Measurements from ENCODE around the gene PKIG.

Gene PKIG

DNA sequence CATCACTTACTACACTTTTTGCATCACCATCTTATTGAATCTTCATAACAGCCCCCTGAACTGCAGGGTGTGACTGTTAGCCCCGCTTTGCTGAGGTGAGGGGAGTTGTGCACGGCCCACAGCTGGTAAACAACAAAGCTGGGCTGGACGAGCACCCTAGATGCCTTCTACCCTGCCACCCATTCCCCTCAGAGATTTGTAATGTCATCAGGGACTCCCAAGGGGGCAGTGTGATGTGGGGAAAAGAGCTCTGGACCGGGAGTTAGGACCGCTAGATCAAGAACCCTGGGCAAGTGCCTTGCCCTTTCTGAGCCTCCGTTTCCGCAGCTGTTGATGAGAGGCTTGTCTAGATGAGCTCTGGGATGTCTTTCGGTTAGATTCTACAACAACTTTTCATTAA is 20.9 kb downstream of the PKIG start:
- no peak overlapping the region for H2BK120ac ChIP-seq (ENCODE audit: low read depth, low read length)
- peaks cover 1 to 11% of the 10 kb centered on the region in 2 donors for H3K4me1 ChIP-seq (ENCODE audit: control insufficient read depth in 2 of 2, insufficient read depth in 1 of 2, low read depth in 1 of 2, low read length in 2 of 2)
- DNase-seq (ENCODE audit: low spot score), result no peak
- no peak overlapping the region for H4K91ac ChIP-seq (ENCODE audit: low read depth, low read length, poor library complexity)
- peaks cover 2% of the 10 kb centered on the region in 2 donors for H3K9me3 ChIP-seq (replicated peaks in 1 of 2; ENCODE audit: control insufficient read depth in 2 of 2, insufficient read depth in 1 of 2, low read depth in 1 of 2, low read length in 2 of 2)
- no peak overlapping the region for H3K4me3 ChIP-seq (ENCODE audit: low read length in 2 of 2)
- no peaks in the 10 kb centered on the region for H3K36me3 ChIP-seq (replicated peaks in 1 of 2; ENCODE audit: control insufficient read depth in 2 of 2, insufficient read depth in 2 of 2, low read length in 2 of 2)
- H3K79me1 ChIP-seq (ENCODE audit: low read depth, low read length), result no peaks in the 10 kb centered on the region
- H3K9ac ChIP-seq (ENCODE audit: low read depth, low read length, poor library complexity), result no peak overlapping the region
- WGBS, 2 donors (ENCODE audit: extremely low coverage in 2 of 2, insufficient read length in 2 of 2, insufficient replicate concordance in 1 of 2), result no CpG with 5 or more reads among the region's 8 CpGs
- H2AK5ac ChIP-seq (ENCODE audit: low read depth, low read length), result no peak overlapping the region
- H2BK5ac ChIP-seq (ENCODE audit: low read length), result no peak overlapping the region
- no peak overlapping the region for H3K14ac ChIP-seq (ENCODE audit: low read length)
- no peak overlapping the region for H3K23ac ChIP-seq (ENCODE audit: low read depth, low read length, poor library complexity)
- no peak overlapping the region for H2BK12ac ChIP-seq (ENCODE audit: low read length)
- no peaks in the 10 kb centered on the region for H3K27me3 ChIP-seq (ENCODE audit: control insufficient read depth in 3 of 3, insufficient read depth in 3 of 3, low read depth in 1 of 3, low read length in 3 of 3)
- H3K4ac ChIP-seq (ENCODE audit: low read length), result no peak overlapping the region
- H4K8ac ChIP-seq (ENCODE audit: low read depth, low read length), result no peak overlapping the region
- H2BK15ac ChIP-seq (ENCODE audit: low read length), result no peak overlapping the region
- H3K4me2 ChIP-seq (ENCODE audit: insufficient read depth, low read length, poor library complexity, severe bottlenecking), result no peak overlapping the region
- H3K18ac ChIP-seq (ENCODE audit: low read length), result no peak overlapping the region
- H2AFZ ChIP-seq (ENCODE audit: low read length), result no peak overlapping the region
- no peak overlapping the region for H3K27ac ChIP-seq (replicated peaks; ENCODE audit: low read length)

DNA sequence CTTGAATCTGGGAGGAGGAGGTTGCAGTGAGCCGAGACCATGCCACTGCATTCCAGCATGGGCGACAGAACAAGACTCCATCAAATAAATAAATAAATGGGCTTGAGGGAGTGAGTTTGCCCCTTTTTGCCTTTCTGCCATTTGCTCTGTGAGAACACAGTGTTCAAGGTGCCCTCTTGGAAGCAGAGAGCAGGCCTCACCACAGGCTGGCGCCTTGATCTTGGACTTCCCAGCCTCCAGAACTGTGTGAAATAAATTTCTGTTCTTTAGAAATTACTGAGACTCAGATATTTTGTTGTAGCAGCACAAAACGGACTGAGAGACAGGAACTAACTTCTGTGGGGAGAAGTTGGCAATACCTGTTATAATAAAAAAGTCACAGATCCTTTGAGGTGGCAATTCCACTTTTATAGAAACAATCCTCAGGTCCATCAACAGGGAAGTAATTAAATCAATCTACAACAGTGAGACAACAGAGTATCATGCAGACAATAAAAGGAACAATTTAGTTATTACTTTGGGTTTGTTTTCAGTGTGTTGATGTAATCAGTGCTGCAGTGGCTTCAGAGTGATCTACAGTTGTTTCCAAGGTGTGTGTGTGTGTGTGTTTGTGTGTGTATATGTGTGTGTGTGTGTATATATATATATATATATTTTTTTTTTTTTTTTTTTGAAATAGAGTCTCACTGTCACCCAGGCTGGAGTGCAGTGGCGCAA is 24.5 kb downstream of the PKIG start:
- Histone ChIP-seq H3K79me1 (ENCODE audit: low read depth, low read length) (no peaks in the 10 kb centered on the region), H3K9me3 (replicated peaks in 1 of 2; ENCODE audit: control insufficient read depth in 2 of 2, insufficient read depth in 1 of 2, low read depth in 1 of 2, low read length in 2 of 2) (peaks cover 2% of the 10 kb centered on the region in 2 donors), H3K4me1 (ENCODE audit: control insufficient read depth in 2 of 2, insufficient read depth in 1 of 2, low read depth in 1 of 2, low read length in 2 of 2) (peaks cover 2 to 13% of the 10 kb centered on the region in 2 donors), H3K4me3 (ENCODE audit: low read length in 2 of 2) (no peak overlapping the region), H2BK12ac (ENCODE audit: low read length) (no peak overlapping the region), H4K8ac (ENCODE audit: low read depth, low read length) (no peak overlapping the region), H3K18ac (ENCODE audit: low read length) (no peak overlapping the region), H4K91ac (ENCODE audit: low read depth, low read length, poor library complexity) (no peak overlapping the region), H2BK120ac (ENCODE audit: low read depth, low read length) (no peak overlapping the region), H2BK15ac (ENCODE audit: low read length) (no peak overlapping the region), H3K4ac (ENCODE audit: low read length) (no peak overlapping the region), H2AFZ (ENCODE audit: low read length) (no peak overlapping the region), H2BK5ac (ENCODE audit: low read length) (no peak overlapping the region), H3K27me3 (ENCODE audit: control insufficient read depth in 3 of 3, insufficient read depth in 3 of 3, low read depth in 1 of 3, low read length in 3 of 3) (no peaks in the 10 kb centered on the region), H2AK5ac (ENCODE audit: low read depth, low read length) (no peak overlapping the region), H3K23ac (ENCODE audit: low read depth, low read length, poor library complexity) (no peak overlapping the region), H3K36me3 (replicated peaks in 1 of 2; ENCODE audit: control insufficient read depth in 2 of 2, insufficient read depth in 2 of 2, low read length in 2 of 2) (no peaks in the 10 kb centered on the region), H3K4me2 (ENCODE audit: insufficient read depth, low read length, poor library complexity, severe bottlenecking) (no peak overlapping the region), H3K14ac (ENCODE audit: low read length) (no peak overlapping the region), H3K9ac (ENCODE audit: low read depth, low read length, poor library complexity) (no peak overlapping the region), H3K27ac (replicated peaks; ENCODE audit: low read length) (no peak overlapping the region)
- WGBS, 2 donors (ENCODE audit: extremely low coverage in 2 of 2, insufficient read length in 2 of 2, insufficient replicate concordance in 1 of 2), result no CpG with 5 or more reads among the region's 5 CpGs
- DNase-seq (ENCODE audit: low spot score), result no peak

DNA sequence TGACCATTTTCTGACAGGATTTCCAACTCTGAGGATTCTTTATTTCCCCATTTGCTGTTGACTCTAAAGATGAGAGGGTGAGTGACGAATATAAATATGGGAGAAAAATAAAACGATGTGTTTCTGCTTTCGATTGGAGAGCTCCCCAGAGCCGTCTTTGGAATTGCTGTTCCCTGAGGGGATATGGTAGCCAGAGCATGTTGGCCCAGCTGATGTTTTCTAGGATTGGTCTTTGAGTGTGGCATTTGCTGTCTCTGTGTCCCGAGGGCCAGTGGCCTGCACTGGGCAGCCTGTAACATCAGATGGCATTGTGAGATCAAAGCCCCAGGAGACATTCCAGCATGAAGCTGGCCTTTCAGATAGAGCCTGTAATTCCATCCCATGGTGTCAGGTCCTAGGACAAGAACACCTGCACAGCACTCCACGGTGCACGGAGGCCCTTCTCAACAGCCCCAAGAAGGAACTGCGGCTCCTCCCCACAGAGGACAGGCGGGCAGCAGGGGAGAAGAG is 26.7 kb downstream of the PKIG start:
- Histone ChIP-seq H2BK5ac (ENCODE audit: low read length) (no peak overlapping the region), H3K4me3 (ENCODE audit: low read length in 2 of 2) (no peak overlapping the region), H3K14ac (ENCODE audit: low read length) (no peak overlapping the region), H3K4ac (ENCODE audit: low read length) (no peak overlapping the region), H4K8ac (ENCODE audit: low read depth, low read length) (no peak overlapping the region), H3K9me3 (replicated peaks in 1 of 2; ENCODE audit: control insufficient read depth in 2 of 2, insufficient read depth in 1 of 2, low read depth in 1 of 2, low read length in 2 of 2) (peaks cover 2% of the 10 kb centered on the region in 2 donors), H3K23ac (ENCODE audit: low read depth, low read length, poor library complexity) (no peak overlapping the region), H4K91ac (ENCODE audit: low read depth, low read length, poor library complexity) (no peak overlapping the region), H3K36me3 (replicated peaks in 1 of 2; ENCODE audit: control insufficient read depth in 2 of 2, insufficient read depth in 2 of 2, low read length in 2 of 2) (peaks cover 5% of the 10 kb centered on the region in 2 donors), H2BK120ac (ENCODE audit: low read depth, low read length) (no peak overlapping the region), H3K18ac (ENCODE audit: low read length) (no peak overlapping the region), H3K4me2 (ENCODE audit: insufficient read depth, low read length, poor library complexity, severe bottlenecking) (no peak overlapping the region), H3K9ac (ENCODE audit: low read depth, low read length, poor library complexity) (no peak overlapping the region), H3K27ac (replicated peaks; ENCODE audit: low read length) (no peak overlapping the region), H2AK5ac (ENCODE audit: low read depth, low read length) (no peak overlapping the region), H3K79me1 (ENCODE audit: low read depth, low read length) (peaks cover 1% of the 10 kb centered on the region), H2BK15ac (ENCODE audit: low read length) (no peak overlapping the region), H2BK12ac (ENCODE audit: low read length) (no peak overlapping the region), H3K4me1 (ENCODE audit: control insufficient read depth in 2 of 2, insufficient read depth in 1 of 2, low read depth in 1 of 2, low read length in 2 of 2) (peaks cover 2 to 9% of the 10 kb centered on the region in 2 donors), H3K27me3 (ENCODE audit: control insufficient read depth in 3 of 3, insufficient read depth in 3 of 3, low read depth in 1 of 3, low read length in 3 of 3) (no peaks in the 10 kb centered on the region), H2AFZ (ENCODE audit: low read length) (peak overlapping the region; percentile 75)
- 100% methylated on average over 2 of the region's 9 CpGs; no CpG with 5 or more reads in 1 of the 2 donors for WGBS, 2 donors (ENCODE audit: extremely low coverage in 2 of 2, insufficient read length in 2 of 2, insufficient replicate concordance in 1 of 2)
- no peak for DNase-seq (ENCODE audit: low spot score)

DNA sequence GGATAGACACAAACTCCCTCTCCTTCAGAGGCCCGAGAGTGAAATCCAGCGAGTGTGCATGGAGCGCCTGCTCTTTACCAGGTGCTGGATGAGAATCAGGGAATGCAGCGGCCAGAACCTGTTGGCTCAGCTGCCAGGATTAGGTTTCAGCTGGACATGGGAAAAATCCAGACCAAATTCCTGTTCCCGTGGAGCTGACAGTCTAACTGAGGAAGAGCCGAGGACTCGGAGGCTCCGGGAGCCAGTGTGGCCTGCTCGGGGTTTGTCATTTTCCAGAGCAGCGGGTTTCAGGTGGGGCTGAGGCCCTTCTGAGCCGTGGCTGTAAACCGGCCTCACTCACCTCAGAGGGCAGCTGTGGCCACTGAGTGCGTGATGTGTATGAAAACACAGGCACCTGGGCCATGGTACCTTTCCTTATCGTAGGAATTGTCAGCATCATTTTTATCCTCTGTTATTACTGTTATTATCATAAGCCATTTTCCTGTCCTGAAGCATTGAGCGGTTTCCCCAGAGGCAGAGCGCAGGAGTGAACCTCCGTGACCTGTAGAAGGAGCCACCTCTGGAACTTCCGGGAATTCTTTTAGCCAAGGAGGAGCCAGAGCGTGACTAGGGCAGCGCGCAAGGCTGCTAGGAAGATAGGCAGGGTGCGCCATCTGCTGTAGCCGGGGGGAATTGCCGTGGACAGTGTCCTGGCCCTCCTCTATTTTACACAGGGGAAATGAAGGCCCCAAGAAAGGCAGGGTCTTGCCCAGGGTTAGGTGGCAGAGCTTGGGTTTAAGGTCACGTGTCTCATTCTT is 27.3 kb downstream of the PKIG start:
- no peaks in the 10 kb centered on the region for H3K27me3 ChIP-seq (ENCODE audit: control insufficient read depth in 3 of 3, insufficient read depth in 3 of 3, low read depth in 1 of 3, low read length in 3 of 3)
- H2BK120ac ChIP-seq (ENCODE audit: low read depth, low read length), result no peak overlapping the region
- H2AFZ ChIP-seq (ENCODE audit: low read length), result peak overlapping the region; percentile 75
- H3K4me2 ChIP-seq (ENCODE audit: insufficient read depth, low read length, poor library complexity, severe bottlenecking), result no peak overlapping the region
- no peak overlapping the region for H2BK15ac ChIP-seq (ENCODE audit: low read length)
- H4K91ac ChIP-seq (ENCODE audit: low read depth, low read length, poor library complexity), result no peak overlapping the region
- H2BK12ac ChIP-seq (ENCODE audit: low read length), result no peak overlapping the region
- WGBS, 2 donors (ENCODE audit: extremely low coverage in 2 of 2, insufficient read length in 2 of 2, insufficient replicate concordance in 1 of 2), result no CpG with 5 or more reads among the region's 25 CpGs
- H3K18ac ChIP-seq (ENCODE audit: low read length), result peak overlapping the region; percentile 2
- H3K9ac ChIP-seq (ENCODE audit: low read depth, low read length, poor library complexity), result no peak overlapping the region
- H3K79me1 ChIP-seq (ENCODE audit: low read depth, low read length), result peaks cover 1% of the 10 kb centered on the region
- no peak overlapping the region for H3K14ac ChIP-seq (ENCODE audit: low read length)
- H4K8ac ChIP-seq (ENCODE audit: low read depth, low read length), result no peak overlapping the region
- H3K4me1 ChIP-seq (ENCODE audit: control insufficient read depth in 2 of 2, insufficient read depth in 1 of 2, low read depth in 1 of 2, low read length in 2 of 2), result peaks cover 2 to 10% of the 10 kb centered on the region in 2 donors
- peaks cover 8 to 12% of the 10 kb centered on the region in 2 donors for H3K36me3 ChIP-seq (replicated peaks in 1 of 2; ENCODE audit: control insufficient read depth in 2 of 2, insufficient read depth in 2 of 2, low read length in 2 of 2)
- no peak overlapping the region for H2AK5ac ChIP-seq (ENCODE audit: low read depth, low read length)
- DNase-seq (ENCODE audit: low spot score), result peak; percentile 80
- no peak overlapping the region for H3K23ac ChIP-seq (ENCODE audit: low read depth, low read length, poor library complexity)
- H3K4ac ChIP-seq (ENCODE audit: low read length), result no peak overlapping the region
- H3K4me3 ChIP-seq (ENCODE audit: low read length in 2 of 2), result peak overlapping the region in 1 of 2 donors; percentile 7
- H3K9me3 ChIP-seq (replicated peaks in 1 of 2; ENCODE audit: control insufficient read depth in 2 of 2, insufficient read depth in 1 of 2, low read depth in 1 of 2, low read length in 2 of 2), result peaks cover 2% of the 10 kb centered on the region in 2 donors
- no peak overlapping the region for H3K27ac ChIP-seq (replicated peaks; ENCODE audit: low read length)
- H2BK5ac ChIP-seq (ENCODE audit: low read length), result no peak overlapping the region

All from neuronal stem cell (in vitro differentiated cells).